ENCODE measurements around the gene KDM2A.
A peak's percentile ranks its signal among the peaks of the same experiment; 100 is the strongest.

KDM2A gene

GRCh38 chr11:67289226-67289650 is 170.2 kb downstream of the KDM2A start, which contains the start of gene ANKRD13D:
Gene ANKRD13D (plus strand): TSS chr11:67289303. CDS start chr11:67289461, 158 bp downstream.
- peak; percentile 18 for TF ChIP-seq CTCF (IDR thresholded peaks at IDR 0.05; ENCODE audit: poor library complexity, severe bottlenecking)
- ATAC-seq (ENCODE audit: low read depth) (peak; percentile 35), DNase-seq (ENCODE audit: low spot score) (no peak)
- Histone ChIP-seq H3K4me3 (ENCODE audit: severe bottlenecking) (peak within 1 kb of the TSS; percentile 67), H3K27ac (ENCODE audit: poor library complexity, severe bottlenecking) (peak within 1 kb of the TSS; percentile 91), H3K4me1 (ENCODE audit: insufficient read depth, poor library complexity, severe bottlenecking) (peaks cover 14% of the 10 kb centered on the region), H3K36me3 (ENCODE audit: low read depth) (peaks cover 46% of the 10 kb centered on the region), H3K9me3 (ENCODE audit: severe bottlenecking) (no peaks in the 10 kb centered on the region), H3K27me3 (ENCODE audit: insufficient read depth, poor library complexity, severe bottlenecking) (no peaks in the 10 kb centered on the region)

GRCh38 chr11:67289651-67290479 is 170.8 kb downstream of the KDM2A start:
- ATAC-seq (ENCODE audit: low read depth) (peak; percentile 5), DNase-seq (ENCODE audit: low spot score) (no peak)
- Histone ChIP-seq H3K36me3 (ENCODE audit: low read depth) (peaks cover 50% of the 10 kb centered on the region), H3K4me1 (ENCODE audit: insufficient read depth, poor library complexity, severe bottlenecking) (peaks cover 14% of the 10 kb centered on the region), H3K9me3 (ENCODE audit: severe bottlenecking) (no peaks in the 10 kb centered on the region), H3K4me3 (ENCODE audit: severe bottlenecking) (peak overlapping the region; percentile 67), H3K27ac (ENCODE audit: poor library complexity, severe bottlenecking) (peak overlapping the region; percentile 91), H3K27me3 (ENCODE audit: insufficient read depth, poor library complexity, severe bottlenecking) (no peaks in the 10 kb centered on the region)
- no peak for TF ChIP-seq CTCF (IDR thresholded peaks at IDR 0.05; ENCODE audit: poor library complexity, severe bottlenecking)

DNA sequence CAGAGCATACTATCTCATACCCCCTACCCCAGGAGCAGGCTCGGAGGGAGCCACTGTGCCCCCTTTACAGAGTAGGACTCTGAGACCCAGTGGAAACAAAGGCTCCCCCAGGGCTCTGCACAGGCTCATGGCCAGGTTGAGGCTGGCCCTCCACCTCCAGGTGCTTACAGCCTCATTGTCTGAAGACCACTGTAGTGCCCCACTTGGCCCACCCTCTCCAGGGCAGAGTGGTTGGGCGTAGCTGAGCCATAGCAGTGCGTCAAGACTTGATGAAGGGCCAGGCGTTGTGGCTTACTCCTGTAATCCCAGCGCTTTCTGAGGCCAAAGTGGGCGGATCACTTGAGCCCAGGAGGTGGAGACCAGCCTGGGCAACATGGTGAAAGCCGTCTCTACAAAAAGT is 171.7 kb downstream of the KDM2A start:
- Histone ChIP-seq H3K9me3 (ENCODE audit: severe bottlenecking) (peaks cover 8% of the 10 kb centered on the region), H3K4me3 (ENCODE audit: severe bottlenecking) (no peak overlapping the region), H3K27me3 (ENCODE audit: insufficient read depth, poor library complexity, severe bottlenecking) (no peaks in the 10 kb centered on the region), H3K27ac (ENCODE audit: poor library complexity, severe bottlenecking) (no peak overlapping the region), H3K4me1 (ENCODE audit: insufficient read depth, poor library complexity, severe bottlenecking) (peaks cover 14% of the 10 kb centered on the region), H3K36me3 (ENCODE audit: low read depth) (peaks cover 59% of the 10 kb centered on the region)
- TF ChIP-seq CTCF (IDR thresholded peaks at IDR 0.05; ENCODE audit: poor library complexity, severe bottlenecking): no peak
- ATAC-seq (ENCODE audit: low read depth) (no peak), DNase-seq (ENCODE audit: low spot score) (no peak)

- DNase-seq (ENCODE audit: low spot score): no peak
- peaks cover 62% of the 10 kb centered on the region for H3K36me3 ChIP-seq (ENCODE audit: low read depth)
Observed at GRCh38 chr11:67291481-67292381, 172.7 kb downstream of the KDM2A start.

More at GRCh38 chr11:67291481-67292381, 172.7 kb downstream of the KDM2A start:
- no peak for TF ChIP-seq CTCF (IDR thresholded peaks at IDR 0.05; ENCODE audit: poor library complexity, severe bottlenecking)
- Histone ChIP-seq H3K9me3 (ENCODE audit: severe bottlenecking) (peaks cover 13% of the 10 kb centered on the region), H3K4me1 (ENCODE audit: insufficient read depth, poor library complexity, severe bottlenecking) (peaks cover 14% of the 10 kb centered on the region), H3K27ac (ENCODE audit: poor library complexity, severe bottlenecking) (peak overlapping the region; percentile 28), H3K27me3 (ENCODE audit: insufficient read depth, poor library complexity, severe bottlenecking) (no peaks in the 10 kb centered on the region), H3K4me3 (ENCODE audit: severe bottlenecking) (no peak overlapping the region)
- ATAC-seq (ENCODE audit: low read depth): no peak

All from RWPE2 (cell line).